ENCODE results near the gene BABAM1. TPM values are rescaled to one million over a fixed set of nuclear protein-coding genes. Genes with fewer than 3 reads are reported as not detected.

BABAM1 gene
- total RNA-seq, 1 experiment from 2014 or later, result 93.3 TPM

- Histone ChIP-seq H3K79me2 (ENCODE audit: insufficient read depth, low read length) (peaks cover 30% of the 10 kb centered on the region), H4K20me1 (ENCODE audit: insufficient read depth) (no peaks in the 10 kb centered on the region), H3K4me2 (ENCODE audit: low read length) (peak overlapping the region; percentile 82), H2AFZ (ENCODE audit: low read depth, low read length, poor library complexity, severe bottlenecking) (no peak overlapping the region), H3K4me3 (replicated peaks in 1 of 2; ENCODE audit: low read depth in 1 of 2, low read length in 2 of 2) (peak overlapping the region; percentile 60 to 67), H3K4me1 (ENCODE audit: control insufficient read depth in 1 of 2, insufficient read depth in 2 of 2, low read length in 2 of 2) (peaks cover 20 to 52% of the 10 kb centered on the region in 2 experiments), H3K27ac (ENCODE audit: low read depth, low read length) (peak overlapping the region; percentile 95), H3K27me3 (ENCODE audit: insufficient read depth, low read length) (no peaks in the 10 kb centered on the region), H3K9me2 (ENCODE audit: insufficient read depth) (no peaks in the 10 kb centered on the region), H3K9ac (ENCODE audit: low read length) (peak overlapping the region; percentile 68), H3K9me3 (ENCODE audit: control insufficient read depth in 1 of 2, insufficient read depth in 1 of 2, low read depth in 1 of 2, low read length in 2 of 2) (no peaks in the 10 kb centered on the region; a peak in 1 of 4 replicates), H3K36me3 (ENCODE audit: control insufficient read depth in 1 of 2, insufficient read depth in 2 of 2, low read length in 2 of 2) (0 out of 4 replicates have a peak, but pooled peaks cover 0 to 5% of the 10 kb centered on the region in 2 experiments)
- POLR2A ChIA-PET, result interaction anchor here (0.7 to 2.5 kb wide), 12 partner anchors 12 to 574 kb away, joined by 3 to 22 read pairs (median 4); partner anchors contain the start of genes ABHD8, BABAM1, DDA1 and MRPL34
- intact Hi-C loops (cut with micrococcal nuclease), result loop anchor here (1.0 to 2.0 kb wide), 2 partner anchors 16 to 94 kb away; partner anchors contain the start of gene DDA1
- TSS peak; percentile 49 for BruUV-seq (replicated peaks)
- CTCF ChIA-PET, result interaction anchor here (0.6 to 3.1 kb wide), 12 partner anchors 11 to 578 kb away, joined by 3 to 33 read pairs (median 5); partner anchors contain the start of genes ANKLE1, ANO8, DDA1 and MRPL34
- ATAC-seq, result peak; percentile 85
- DNase-seq (ENCODE audit: low read depth, low spot score), result peak; percentile 86
- RAD21 ChIA-PET (ENCODE audit: low non-redundant PET in 1 of 2, low total read pairs in 2 of 2, uncharacterized antibody in 2 of 2, unreplicated experiment in 2 of 2), result interaction anchor here (0.7 to 1.0 kb wide), 2 partner anchors 13 to 284 kb away, joined by 3 to 7 read pairs; partner anchors contain the start of gene MRPL34 (in 1 of the 2)
- TF ChIP-seq SIN3A (IDR thresholded peaks at IDR 0.05; ENCODE audit: low read depth), result no peak
- no peak for TF ChIP-seq FOSL1 (IDR thresholded peaks at IDR 0.05; ENCODE audit: low read depth)
- TF ChIP-seq POLR2AphosphoS5 (IDR thresholded peaks at IDR 0.05; ENCODE audit: low read depth, low read length), result peak; percentile 84
- TF ChIP-seq EGR1 (IDR thresholded peaks at IDR 0.05; ENCODE audit: low read depth), result no peak
- TF ChIP-seq YY1 (IDR thresholded peaks at IDR 0.05; ENCODE audit: extremely low read depth, insufficient replicate concordance, low read depth, low read length), result peak; percentile 33
- TF ChIP-seq, protein P1, sequence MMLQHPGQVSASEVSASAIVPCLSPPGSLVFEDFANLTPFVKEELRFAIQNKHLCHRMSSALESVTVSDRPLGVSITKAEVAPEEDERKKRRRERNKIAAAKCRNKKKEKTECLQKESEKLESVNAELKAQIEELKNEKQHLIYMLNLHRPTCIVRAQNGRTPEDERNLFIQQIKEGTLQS (IDR thresholded peaks at IDR 0.05), result no peak
- no peak for TF ChIP-seq JUND (IDR thresholded peaks at IDR 0.05)
- TF ChIP-seq EZH2phosphoT487 (IDR thresholded peaks at IDR 0.05; ENCODE audit: borderline replicate concordance), result no peak
- TF ChIP-seq, protein P2, sequence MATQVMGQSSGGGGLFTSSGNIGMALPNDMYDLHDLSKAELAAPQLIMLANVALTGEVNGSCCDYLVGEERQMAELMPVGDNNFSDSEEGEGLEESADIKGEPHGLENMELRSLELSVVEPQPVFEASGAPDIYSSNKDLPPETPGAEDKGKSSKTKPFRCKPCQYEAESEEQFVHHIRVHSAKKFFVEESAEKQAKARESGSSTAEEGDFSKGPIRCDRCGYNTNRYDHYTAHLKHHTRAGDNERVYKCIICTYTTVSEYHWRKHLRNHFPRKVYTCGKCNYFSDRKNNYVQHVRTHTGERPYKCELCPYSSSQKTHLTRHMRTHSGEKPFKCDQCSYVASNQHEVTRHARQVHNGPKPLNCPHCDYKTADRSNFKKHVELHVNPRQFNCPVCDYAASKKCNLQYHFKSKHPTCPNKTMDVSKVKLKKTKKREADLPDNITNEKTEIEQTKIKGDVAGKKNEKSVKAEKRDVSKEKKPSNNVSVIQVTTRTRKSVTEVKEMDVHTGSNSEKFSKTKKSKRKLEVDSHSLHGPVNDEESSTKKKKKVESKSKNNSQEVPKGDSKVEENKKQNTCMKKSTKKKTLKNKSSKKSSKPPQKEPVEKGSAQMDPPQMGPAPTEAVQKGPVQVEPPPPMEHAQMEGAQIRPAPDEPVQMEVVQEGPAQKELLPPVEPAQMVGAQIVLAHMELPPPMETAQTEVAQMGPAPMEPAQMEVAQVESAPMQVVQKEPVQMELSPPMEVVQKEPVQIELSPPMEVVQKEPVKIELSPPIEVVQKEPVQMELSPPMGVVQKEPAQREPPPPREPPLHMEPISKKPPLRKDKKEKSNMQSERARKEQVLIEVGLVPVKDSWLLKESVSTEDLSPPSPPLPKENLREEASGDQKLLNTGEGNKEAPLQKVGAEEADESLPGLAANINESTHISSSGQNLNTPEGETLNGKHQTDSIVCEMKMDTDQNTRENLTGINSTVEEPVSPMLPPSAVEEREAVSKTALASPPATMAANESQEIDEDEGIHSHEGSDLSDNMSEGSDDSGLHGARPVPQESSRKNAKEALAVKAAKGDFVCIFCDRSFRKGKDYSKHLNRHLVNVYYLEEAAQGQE (IDR thresholded peaks at IDR 0.05; ENCODE audit: low read depth), result no peak
- no peak for TF ChIP-seq ELF1 (IDR thresholded peaks at IDR 0.05; ENCODE audit: borderline replicate concordance, low read depth)
- TF ChIP-seq CEBPB (IDR thresholded peaks at IDR 0.05; ENCODE audit: low read depth), result no peak
- TF ChIP-seq ZFX (IDR thresholded peaks at IDR 0.05), result peak; percentile 68; the same call in 1 of the 2 replicates
- no peak for TF ChIP-seq EZH2 (IDR thresholded peaks at IDR 0.05)
- no peak for TF ChIP-seq SRF (IDR thresholded peaks at IDR 0.05; ENCODE audit: low read depth)
- TF ChIP-seq, protein P3, sequence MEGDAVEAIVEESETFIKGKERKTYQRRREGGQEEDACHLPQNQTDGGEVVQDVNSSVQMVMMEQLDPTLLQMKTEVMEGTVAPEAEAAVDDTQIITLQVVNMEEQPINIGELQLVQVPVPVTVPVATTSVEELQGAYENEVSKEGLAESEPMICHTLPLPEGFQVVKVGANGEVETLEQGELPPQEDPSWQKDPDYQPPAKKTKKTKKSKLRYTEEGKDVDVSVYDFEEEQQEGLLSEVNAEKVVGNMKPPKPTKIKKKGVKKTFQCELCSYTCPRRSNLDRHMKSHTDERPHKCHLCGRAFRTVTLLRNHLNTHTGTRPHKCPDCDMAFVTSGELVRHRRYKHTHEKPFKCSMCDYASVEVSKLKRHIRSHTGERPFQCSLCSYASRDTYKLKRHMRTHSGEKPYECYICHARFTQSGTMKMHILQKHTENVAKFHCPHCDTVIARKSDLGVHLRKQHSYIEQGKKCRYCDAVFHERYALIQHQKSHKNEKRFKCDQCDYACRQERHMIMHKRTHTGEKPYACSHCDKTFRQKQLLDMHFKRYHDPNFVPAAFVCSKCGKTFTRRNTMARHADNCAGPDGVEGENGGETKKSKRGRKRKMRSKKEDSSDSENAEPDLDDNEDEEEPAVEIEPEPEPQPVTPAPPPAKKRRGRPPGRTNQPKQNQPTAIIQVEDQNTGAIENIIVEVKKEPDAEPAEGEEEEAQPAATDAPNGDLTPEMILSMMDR (IDR thresholded peaks at IDR 0.05 in 2 of 3, conservative IDR thresholded peaks at IDR 0.05 in 1 of 3; ENCODE audit: borderline replicate concordance in 1 of 3, insufficient read depth in 1 of 3, low read depth in 2 of 3, low read length in 2 of 3), result peak; percentile 65 to 88 (median 78)
- TF ChIP-seq, protein P4, sequence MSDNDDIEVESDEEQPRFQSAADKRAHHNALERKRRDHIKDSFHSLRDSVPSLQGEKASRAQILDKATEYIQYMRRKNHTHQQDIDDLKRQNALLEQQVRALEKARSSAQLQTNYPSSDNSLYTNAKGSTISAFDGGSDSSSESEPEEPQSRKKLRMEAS (IDR thresholded peaks at IDR 0.05), result peak; percentile 95
- TF ChIP-seq TCF7L2 (IDR thresholded peaks at IDR 0.05; ENCODE audit: borderline replicate concordance, extremely low read depth, insufficient read depth, insufficient read length), result no peak
- TF ChIP-seq CBX3 (IDR thresholded peaks at IDR 0.05; ENCODE audit: low read depth), result peak; percentile 43; the same call in 1 of the 2 replicates
These were observed 25.2 kb downstream of the BABAM1 start for GRCh38 chr19:17292301-17293074.
